NB4 (cell line): ENCODE data around the gene RERE.

Experiments used
- CTCF ChIP-seq: IDR thresholded peaks from one replicate; pipeline ENCODE4 v1.5.1; 2012; ENCODE audit warnings: low read depth, low read length
- MAX ChIP-seq: IDR thresholded peaks from 2 replicates; pipeline ENCODE4 v1.6.1; 2011; ENCODE audit warnings: low read depth, low read length
- POLR2A ChIP-seq: IDR thresholded peaks from 2 replicates; pipeline ENCODE4 v1.6.1; 2011; ENCODE audit warnings: mild to moderate bottlenecking; ENCODE audit not compliant: insufficient read length; ENCODE audit errors: extremely low read depth

GRCh38 chr1:8315573-8316475 lies 501.6 kb downstream of the RERE start:
- TF ChIP-seq CTCF: no peak
- TF ChIP-seq POLR2A: no peak
- no peak for TF ChIP-seq MAX
